ENCODE measurements around the gene OBP2B. TPM values are rescaled to one million over a fixed set of nuclear protein-coding genes. Genes with fewer than 3 reads are reported as not detected.

Gene OBP2B
- total and polyA plus RNA-seq, 10 of the 15 experiments (the other 5 are each of a cell fraction or from before 2014, with no cell fraction given): not detected

DNA sequence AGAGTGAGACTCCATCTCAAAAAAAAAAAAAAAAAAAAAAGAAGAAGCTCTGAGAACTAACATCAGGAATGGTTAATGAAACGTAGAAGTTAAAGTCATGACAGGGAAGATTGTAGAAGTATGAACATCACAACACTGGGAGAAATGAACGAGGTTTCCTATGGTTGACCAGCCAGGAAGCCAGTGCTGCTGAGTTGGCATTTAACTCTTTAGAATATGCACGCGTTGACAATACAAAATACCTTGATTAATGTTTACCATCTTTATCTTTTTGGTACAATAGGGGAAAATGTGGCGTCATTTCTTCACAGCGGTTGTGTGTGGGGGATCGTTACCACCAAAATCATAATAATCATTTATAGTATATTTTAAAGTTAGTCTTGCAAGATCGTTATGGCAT, 33.9 kb upstream of the OBP2B start (continued):
- TF ChIP-seq, protein P1, sequence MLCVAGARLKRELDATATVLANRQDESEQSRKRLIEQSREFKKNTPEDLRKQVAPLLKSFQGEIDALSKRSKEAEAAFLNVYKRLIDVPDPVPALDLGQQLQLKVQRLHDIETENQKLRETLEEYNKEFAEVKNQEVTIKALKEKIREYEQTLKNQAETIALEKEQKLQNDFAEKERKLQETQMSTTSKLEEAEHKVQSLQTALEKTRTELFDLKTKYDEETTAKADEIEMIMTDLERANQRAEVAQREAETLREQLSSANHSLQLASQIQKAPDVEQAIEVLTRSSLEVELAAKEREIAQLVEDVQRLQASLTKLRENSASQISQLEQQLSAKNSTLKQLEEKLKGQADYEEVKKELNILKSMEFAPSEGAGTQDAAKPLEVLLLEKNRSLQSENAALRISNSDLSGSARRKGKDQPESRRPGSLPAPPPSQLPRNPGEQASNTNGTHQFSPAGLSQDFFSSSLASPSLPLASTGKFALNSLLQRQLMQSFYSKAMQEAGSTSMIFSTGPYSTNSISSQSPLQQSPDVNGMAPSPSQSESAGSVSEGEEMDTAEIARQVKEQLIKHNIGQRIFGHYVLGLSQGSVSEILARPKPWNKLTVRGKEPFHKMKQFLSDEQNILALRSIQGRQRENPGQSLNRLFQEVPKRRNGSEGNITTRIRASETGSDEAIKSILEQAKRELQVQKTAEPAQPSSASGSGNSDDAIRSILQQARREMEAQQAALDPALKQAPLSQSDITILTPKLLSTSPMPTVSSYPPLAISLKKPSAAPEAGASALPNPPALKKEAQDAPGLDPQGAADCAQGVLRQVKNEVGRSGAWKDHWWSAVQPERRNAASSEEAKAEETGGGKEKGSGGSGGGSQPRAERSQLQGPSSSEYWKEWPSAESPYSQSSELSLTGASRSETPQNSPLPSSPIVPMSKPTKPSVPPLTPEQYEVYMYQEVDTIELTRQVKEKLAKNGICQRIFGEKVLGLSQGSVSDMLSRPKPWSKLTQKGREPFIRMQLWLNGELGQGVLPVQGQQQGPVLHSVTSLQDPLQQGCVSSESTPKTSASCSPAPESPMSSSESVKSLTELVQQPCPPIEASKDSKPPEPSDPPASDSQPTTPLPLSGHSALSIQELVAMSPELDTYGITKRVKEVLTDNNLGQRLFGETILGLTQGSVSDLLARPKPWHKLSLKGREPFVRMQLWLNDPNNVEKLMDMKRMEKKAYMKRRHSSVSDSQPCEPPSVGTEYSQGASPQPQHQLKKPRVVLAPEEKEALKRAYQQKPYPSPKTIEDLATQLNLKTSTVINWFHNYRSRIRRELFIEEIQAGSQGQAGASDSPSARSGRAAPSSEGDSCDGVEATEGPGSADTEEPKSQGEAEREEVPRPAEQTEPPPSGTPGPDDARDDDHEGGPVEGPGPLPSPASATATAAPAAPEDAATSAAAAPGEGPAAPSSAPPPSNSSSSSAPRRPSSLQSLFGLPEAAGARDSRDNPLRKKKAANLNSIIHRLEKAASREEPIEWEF (IDR thresholded peaks at IDR 0.05; ENCODE audit: insufficient replicate concordance, low read depth, low read length): no peak
- no peak for TF ChIP-seq TCF3 (IDR thresholded peaks at IDR 0.05; ENCODE audit: borderline replicate concordance, insufficient read depth, low read depth, low read length)
- no peak for TF ChIP-seq RAD51 (IDR thresholded peaks at IDR 0.05)
- no peak for TF ChIP-seq IKZF1 (conservative IDR thresholded peaks at IDR 0.05)
- TF ChIP-seq, protein P2, sequence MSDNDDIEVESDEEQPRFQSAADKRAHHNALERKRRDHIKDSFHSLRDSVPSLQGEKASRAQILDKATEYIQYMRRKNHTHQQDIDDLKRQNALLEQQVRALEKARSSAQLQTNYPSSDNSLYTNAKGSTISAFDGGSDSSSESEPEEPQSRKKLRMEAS (IDR thresholded peaks at IDR 0.05; ENCODE audit: low read depth, low read length): no peak

DNA sequence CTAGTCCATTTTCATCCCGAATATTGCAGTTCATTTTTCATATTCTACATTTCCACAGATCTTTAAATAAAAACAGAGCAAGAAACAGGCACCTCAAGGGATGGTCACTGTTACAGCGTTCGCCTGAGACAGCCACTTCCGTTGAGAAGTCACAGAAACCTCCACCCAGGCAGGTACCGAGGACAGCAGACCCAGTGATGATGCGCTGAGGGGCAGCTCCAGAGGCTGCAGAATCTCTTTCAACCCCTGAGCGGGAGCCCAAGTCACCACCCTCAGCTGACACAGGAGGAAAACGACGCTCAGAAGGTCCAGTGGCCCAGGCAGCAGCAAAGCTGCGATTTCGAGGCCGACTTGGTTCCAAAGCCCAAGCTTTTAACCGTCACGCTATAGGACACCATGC, 33.2 kb upstream of the OBP2B start:
- ChIA-PET RAD21 (ENCODE audit: unreplicated experiment) (no interaction called here), POLR2A (no interaction called here)
- no peak for TF ChIP-seq DPF2 (IDR thresholded peaks at IDR 0.05)
- TF ChIP-seq, protein P3, sequence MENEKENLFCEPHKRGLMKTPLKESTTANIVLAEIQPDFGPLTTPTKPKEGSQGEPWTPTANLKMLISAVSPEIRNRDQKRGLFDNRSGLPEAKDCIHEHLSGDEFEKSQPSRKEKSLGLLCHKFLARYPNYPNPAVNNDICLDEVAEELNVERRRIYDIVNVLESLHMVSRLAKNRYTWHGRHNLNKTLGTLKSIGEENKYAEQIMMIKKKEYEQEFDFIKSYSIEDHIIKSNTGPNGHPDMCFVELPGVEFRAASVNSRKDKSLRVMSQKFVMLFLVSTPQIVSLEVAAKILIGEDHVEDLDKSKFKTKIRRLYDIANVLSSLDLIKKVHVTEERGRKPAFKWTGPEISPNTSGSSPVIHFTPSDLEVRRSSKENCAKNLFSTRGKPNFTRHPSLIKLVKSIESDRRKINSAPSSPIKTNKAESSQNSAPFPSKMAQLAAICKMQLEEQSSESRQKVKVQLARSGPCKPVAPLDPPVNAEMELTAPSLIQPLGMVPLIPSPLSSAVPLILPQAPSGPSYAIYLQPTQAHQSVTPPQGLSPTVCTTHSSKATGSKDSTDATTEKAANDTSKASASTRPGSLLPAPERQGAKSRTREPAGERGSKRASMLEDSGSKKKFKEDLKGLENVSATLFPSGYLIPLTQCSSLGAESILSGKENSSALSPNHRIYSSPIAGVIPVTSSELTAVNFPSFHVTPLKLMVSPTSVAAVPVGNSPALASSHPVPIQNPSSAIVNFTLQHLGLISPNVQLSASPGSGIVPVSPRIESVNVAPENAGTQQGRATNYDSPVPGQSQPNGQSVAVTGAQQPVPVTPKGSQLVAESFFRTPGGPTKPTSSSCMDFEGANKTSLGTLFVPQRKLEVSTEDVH (IDR thresholded peaks at IDR 0.05; ENCODE audit: low read depth, partially characterized antibody): no peak
- no peak for TF ChIP-seq BMI1 (IDR thresholded peaks at IDR 0.05; ENCODE audit: borderline replicate concordance)
- TF ChIP-seq, protein P4, sequence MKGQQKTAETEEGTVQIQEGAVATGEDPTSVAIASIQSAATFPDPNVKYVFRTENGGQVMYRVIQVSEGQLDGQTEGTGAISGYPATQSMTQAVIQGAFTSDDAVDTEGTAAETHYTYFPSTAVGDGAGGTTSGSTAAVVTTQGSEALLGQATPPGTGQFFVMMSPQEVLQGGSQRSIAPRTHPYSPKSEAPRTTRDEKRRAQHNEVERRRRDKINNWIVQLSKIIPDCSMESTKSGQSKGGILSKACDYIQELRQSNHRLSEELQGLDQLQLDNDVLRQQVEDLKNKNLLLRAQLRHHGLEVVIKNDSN (IDR thresholded peaks at IDR 0.05; ENCODE audit: borderline replicate concordance, extremely low read length, insufficient read depth, low read depth, low read length): no peak
- TF ChIP-seq IRF4 (IDR thresholded peaks at IDR 0.05; ENCODE audit: low read depth, low read length): no peak
- TF ChIP-seq NFYB (IDR thresholded peaks at IDR 0.05; ENCODE audit: insufficient read depth, low read depth, low read length): no peak
- no peak for TF ChIP-seq JUNB (IDR thresholded peaks at IDR 0.05)

More for the DNA sequence above, 33.2 kb upstream of the OBP2B start:
- Histone ChIP-seq H3K4me2 (ENCODE audit: control insufficient read depth, insufficient read depth) (no peak overlapping the region), H3K36me3 (ENCODE audit: control insufficient read depth in 2 of 2, insufficient read depth in 2 of 2, low read length in 1 of 2) (no peaks in the 10 kb centered on the region), H2AFZ (ENCODE audit: control insufficient read depth, low read depth, low read length) (no peak overlapping the region), H4K20me1 (ENCODE audit: control insufficient read depth, insufficient read depth) (no peaks in the 10 kb centered on the region), H3K4me1 (ENCODE audit: control insufficient read depth, insufficient read depth, low read length) (no peaks in the 10 kb centered on the region), H3K27ac (ENCODE audit: control insufficient read depth, insufficient read depth) (no peak overlapping the region), H3K9ac (ENCODE audit: control insufficient read depth, insufficient read depth, low read length) (no peak overlapping the region), H3K9me3 (replicated peaks; ENCODE audit: control insufficient read depth, insufficient read depth, low read length) (no peaks in the 10 kb centered on the region), H3K79me2 (ENCODE audit: control insufficient read depth, insufficient read depth, low read length) (no peaks in the 10 kb centered on the region), H3K27me3 (replicated peaks in 1 of 2; ENCODE audit: control insufficient read depth in 2 of 2, insufficient read depth in 2 of 2, low read length in 1 of 2) (no peaks in the 10 kb centered on the region), H3K4me3 (no peak overlapping the region)
- in situ Hi-C loops (cut with MboI): no loop called here
- ATAC-seq (no peak), FAIRE-seq (no peak), DNase-seq (ENCODE audit: low read depth, low spot score) (no peak)
- 53% methylated on average over 14 of the region's 14 CpGs for WGBS (ENCODE audit: insufficient coverage, insufficient replicate concordance, low lambda C conversion rate, missing lambda C conversion rate)
- intact Hi-C loops (cut with micrococcal nuclease; ENCODE audit: unreplicated experiment): no loop called here
- ChIA-PET SMC1A (ENCODE audit: uncharacterized antibody, unreplicated experiment) (no interaction called here), CTCF (no interaction called here)
- no TSS peak for BruUV-seq (replicated peaks)

All from GM12878 (cell line).